BE2C (cell line): ENCODE results near the gene CENPF.

Experiments
- DNase-seq: peaks from one replicate; pipeline ENCODE4 v3.0.0-alpha.2; 2020
- H3K27me3 ChIP-seq: fragments of 250-450 bp; sonication (Bioruptor Pico); 2 replicates; pipeline ENCODE4 v1.5.1; 2020; ENCODE audit warnings: mild to moderate bottlenecking
- H3K36me3 ChIP-seq: fragments of 250-450 bp; sonication (Bioruptor Pico); 2 replicates; pipeline ENCODE4 v1.5.1; 2020; ENCODE audit warnings: mild to moderate bottlenecking
- H3K4me1 ChIP-seq: fragments of 250-450 bp; sonication (Bioruptor Pico); 2 replicates; pipeline ENCODE4 v1.5.1; 2020
- H3K4me3 ChIP-seq: 2 replicates; pipeline ENCODE4 v1.5.1; 2011; ENCODE audit warnings: low read depth, low read length
- H3K9me3 ChIP-seq: fragments of 250-450 bp; sonication (Bioruptor Pico); 2 replicates; pipeline ENCODE4 v1.5.1; 2020
- CTCF ChIP-seq: IDR thresholded peaks from 2 replicates; pipeline ENCODE4 v1.5.1; 2012; ENCODE audit warnings: mild to moderate bottlenecking, low read depth, low read length

The CENPF gene

GRCh38 chr1:214641214-214641895 is 38.4 kb downstream of the CENPF start:
- no peak overlapping the region for H3K4me3 ChIP-seq
- no peak for DNase-seq
- H3K36me3 ChIP-seq = peaks cover 96% of the 10 kb centered on the region
- no peaks in the 10 kb centered on the region for H3K27me3 ChIP-seq
- no peak for TF ChIP-seq CTCF
- H3K9me3 ChIP-seq = no peaks in the 10 kb centered on the region
- H3K4me1 ChIP-seq = no peaks in the 10 kb centered on the region; the same call in 1 of the 2 replicates

GRCh38 chr1:214643030-214643429 is 40.0 kb downstream of the CENPF start:
- Histone ChIP-seq H3K4me1 (no peaks in the 10 kb centered on the region), H3K36me3 (peaks cover 99% of the 10 kb centered on the region), H3K4me3 (no peak overlapping the region), H3K27me3 (no peaks in the 10 kb centered on the region), H3K9me3 (no peaks in the 10 kb centered on the region)
- no peak for DNase-seq
- TF ChIP-seq CTCF = no peak

- H3K27me3 ChIP-seq = no peaks in the 10 kb centered on the region
- TF ChIP-seq CTCF = no peak
- H3K4me3 ChIP-seq = no peak overlapping the region
- peaks cover 95% of the 10 kb centered on the region for H3K36me3 ChIP-seq
- H3K4me1 ChIP-seq = no peaks in the 10 kb centered on the region
- DNase-seq = no peak
- no peaks in the 10 kb centered on the region for H3K9me3 ChIP-seq
Measured at GRCh38 chr1:214645712-214646111, 42.7 kb downstream of the CENPF start.

- Histone ChIP-seq H3K27me3 (no peaks in the 10 kb centered on the region), H3K4me1 (no peaks in the 10 kb centered on the region), H3K9me3 (no peaks in the 10 kb centered on the region), H3K36me3 (peaks cover 88% of the 10 kb centered on the region), H3K4me3 (no peak overlapping the region)
- no peak for TF ChIP-seq CTCF
- no peak for DNase-seq
Measured at GRCh38 chr1:214648801-214649200, 45.8 kb downstream of the CENPF start.

- Histone ChIP-seq H3K36me3 (peaks cover 88% of the 10 kb centered on the region), H3K4me1 (no peaks in the 10 kb centered on the region), H3K4me3 (no peak overlapping the region), H3K9me3 (no peaks in the 10 kb centered on the region), H3K27me3 (no peaks in the 10 kb centered on the region)
- DNase-seq = no peak
- TF ChIP-seq CTCF = no peak
Measured at GRCh38 chr1:214649607-214650006, 46.6 kb downstream of the CENPF start.

GRCh38 chr1:214650664-214651063 is 47.7 kb downstream of the CENPF start:
- H3K9me3 ChIP-seq = no peaks in the 10 kb centered on the region
- DNase-seq = no peak
- no peak for TF ChIP-seq CTCF
- H3K36me3 ChIP-seq = peaks cover 88% of the 10 kb centered on the region
- no peak overlapping the region for H3K4me3 ChIP-seq
- H3K4me1 ChIP-seq = no peaks in the 10 kb centered on the region
- H3K27me3 ChIP-seq = no peaks in the 10 kb centered on the region
